NCI-H1092 treated with DMSO at 0.1 percent for 48 hours (cell line): ENCODE data around the gene SNF8.

ENCODE experiments used
- DNase-seq: peaks from one replicate; lab custom pipeline; 2025; lab: John Stamatoyannopoulos, UW

SNF8 gene

GRCh38 chr17:48890086-48890485, 54.6 kb downstream of the SNF8 start:
- DNase-seq, result no peak

GRCh38 chr17:48883171-48883570, 61.5 kb downstream of the SNF8 start:
- DNase-seq, result no peak

- DNase-seq, result no peak
These were observed 62.4 kb downstream of the SNF8 start for GRCh38 chr17:48882272-48882671.
